ENCODE measurements around the gene PRDM10.

GRCh38 chr11:129880311-129880710 is 122.3 kb downstream of the PRDM10 start:
- TF ChIP-seq CTCF (IDR thresholded peaks at IDR 0.05) (no peak), POLR2A (IDR thresholded peaks at IDR 0.05) (no peak), POLR2AphosphoS5 (IDR thresholded peaks at IDR 0.05) (no peak), EP300 (IDR thresholded peaks at IDR 0.05) (no peak)

All from gastroesophageal sphincter (tissue), 3 donors.